Panc1 (cell line): Measurements from ENCODE around the gene PIH1D1. TPM values are rescaled to one million over a fixed set of nuclear protein-coding genes. Genes with fewer than 3 reads are reported as not detected.
A peak's percentile ranks its signal among the peaks of the same experiment; 100 is the strongest.

Source experiments
- ATAC-seq: fragments of 200-7000 bp; cut with Tn5 transposase; 2 replicates; pipeline ENCODE4 v1.9.1; 2020; ENCODE audit warnings: mild to moderate bottlenecking, moderate library complexity
- BruUV-seq: library from RNA; stranded (reverse); fragments of 400-500 nt; replicated peaks from 2 replicates; lab custom pipeline; 2021; lab: Mats Ljungman, UMichigan
- CTCF ChIA-PET: fragments of 300-600 bp; sonication (Branson Sonifier 250); formaldehyde crosslinking; loops from one replicate; lab custom pipeline; 2022; ENCODE audit warnings: antibody characterized with exemption; lab: Charles Lee
- POLR2A ChIA-PET: fragments of 300-600 bp; sonication (Branson Sonifier 250); formaldehyde crosslinking; loops from one replicate; lab custom pipeline; 2022; ENCODE audit warnings: antibody characterized with exemption; lab: Charles Lee
- DNase-seq: peaks from one replicate; pipeline ENCODE4 v3.0.0-alpha.2; 2010; ENCODE audit warnings: low read depth, low spot score
- H3K27ac ChIP-seq: 2 replicates; pipeline ENCODE4 v1.5.1; 2011; ENCODE audit warnings: mild to moderate bottlenecking, low read length, inconsistent platforms
- H3K27me3 ChIP-seq: fragments of 200-500 bp; sonication (Bioruptor generic); 2 replicates; pipeline ENCODE4 v1.6.0; 2014; ENCODE audit warnings: low read length, inconsistent platforms; ENCODE audit not compliant: control insufficient read depth, insufficient read depth
- H3K36me3 ChIP-seq: fragments of 200-500 bp; sonication (Bioruptor generic); 2 replicates; pipeline ENCODE4 v1.5.1; 2014; ENCODE audit warnings: inconsistent platforms, mild to moderate bottlenecking, low read length, moderate library complexity; ENCODE audit not compliant: control insufficient read depth, insufficient read depth
- H3K4me1 ChIP-seq: 2 replicates; pipeline ENCODE4 v1.5.1; 2011; ENCODE audit warnings: inconsistent platforms, mild to moderate bottlenecking, low read length, moderate library complexity; ENCODE audit not compliant: control insufficient read depth, insufficient read depth
- H3K4me3 ChIP-seq, 2 experiments: 2 replicates each; pipeline ENCODE4 v1.5.1; 2011 to 2012; ENCODE audit warnings: low read depth in 2 of 2, low read length in 2 of 2, mild to moderate bottlenecking in 2 of 2, inconsistent platforms in 1 of 2, moderate library complexity in 1 of 2
- H3K9me3 ChIP-seq: fragments of 200-500 bp; sonication (Bioruptor generic); 2 replicates; pipeline ENCODE4 v1.5.1; 2014; ENCODE audit warnings: low read depth, mild to moderate bottlenecking, inconsistent platforms, low read length, moderate library complexity; ENCODE audit not compliant: control insufficient read depth, insufficient read depth
- CTCF ChIP-seq: fragments of 450-650 bp; IDR thresholded peaks from 2 replicates; pipeline ENCODE4 v1.5.1; 2017; ENCODE audit warnings: mild to moderate bottlenecking
- POLR2AphosphoS5 ChIP-seq: IDR thresholded peaks from 2 replicates; pipeline ENCODE4 v1.6.1; 2012; ENCODE audit warnings: mild to moderate bottlenecking, low read depth, low read length, moderate library complexity
- REST ChIP-seq, 2 experiments: IDR thresholded peaks; 2 replicates each; pipeline ENCODE4 v1.6.1; 2011 to 2012; ENCODE audit warnings: low read depth in 2 of 2, control low read depth in 1 of 2, low read length in 1 of 2, mild to moderate bottlenecking in 1 of 2, moderate library complexity in 1 of 2; ENCODE audit not compliant: insufficient read depth in 1 of 2
- SIN3A ChIP-seq: IDR thresholded peaks from 2 replicates; pipeline ENCODE4 v1.6.1; 2012; ENCODE audit warnings: low read depth, mild to moderate bottlenecking, low read length, moderate library complexity, borderline replicate concordance; ENCODE audit not compliant: insufficient read depth
- in situ Hi-C: cut with HindIII; loops from 2 replicates; pipeline ENCODE4 v1.10.0; 2016; ENCODE audit warnings: low sequenced_read_pairs, low pct_unique_long_range_greater_than_20kb
- intact Hi-C: fragments of 100-400 bp; cut with micrococcal nuclease; formaldehyde crosslinking; loops from one replicate; pipeline ENCODE4 v1.10.0; 2022; ENCODE audit not compliant: unreplicated experiment
- total RNA-seq: library from RNA; stranded (reverse); gene quantifications from one replicate; pipeline ENCODE4 v1.2.1, GENCODE V29; 2021; ENCODE audit not compliant: unreplicated experiment

The PIH1D1 gene
- total RNA-seq, 1 experiment from 2014 or later, result 78.5 TPM

GRCh38 chr19:49468746-49469447 lies 17.3 kb upstream of the PIH1D1 start:
- ChIA-PET CTCF (interaction anchor here (0.6 kb wide), 1 partner anchor 38 kb away, joined by 7 read pairs; no protein-coding TSS in a partner anchor), POLR2A (no interaction called here)
- in situ Hi-C loops, result no loop called here
- no TSS peak for BruUV-seq
- no peaks in the 10 kb centered on the region for H3K9me3 ChIP-seq
- H3K27me3 ChIP-seq, result no peaks in the 10 kb centered on the region
- no peaks in the 10 kb centered on the region for H3K4me1 ChIP-seq
- ATAC-seq (0 out of 2 replicates have a peak, but pooled peaks have one; percentile 46), DNase-seq (no peak)
- H3K4me3 ChIP-seq, result no peak overlapping the region
- H3K27ac ChIP-seq, result no peak overlapping the region
- no peaks in the 10 kb centered on the region for H3K36me3 ChIP-seq
- TF ChIP-seq CTCF (no peak), POLR2AphosphoS5 (no peak), SIN3A (no peak), REST (IDR thresholded peaks at IDR 0.05; ENCODE audit: insufficient read depth in 1 of 2, low read depth in 2 of 2, low read length in 1 of 2) (no peak)
- intact Hi-C loops, result no loop called here

DNA sequence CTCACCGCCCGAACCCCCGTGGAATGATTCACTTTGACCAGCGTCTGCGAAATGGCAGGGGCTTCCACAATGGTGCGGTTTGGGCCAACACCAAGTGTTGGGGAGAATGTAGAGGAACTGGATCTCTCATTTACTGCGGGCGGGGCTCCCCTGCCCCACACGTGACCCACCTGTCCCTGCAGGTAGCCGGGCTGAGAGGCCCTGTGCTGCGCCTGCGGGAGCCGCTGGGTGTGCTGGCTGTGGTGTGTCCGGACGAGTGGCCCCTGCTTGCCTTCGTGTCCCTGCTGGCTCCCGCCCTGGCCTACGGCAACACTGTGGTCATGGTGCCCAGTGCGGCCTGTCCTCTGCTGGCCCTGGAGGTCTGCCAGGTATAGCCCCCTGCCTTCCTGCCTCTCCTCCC lies 16.6 kb upstream of the PIH1D1 start:
- no peak overlapping the region for H3K4me3 ChIP-seq
- intact Hi-C loops (no loop called here), in situ Hi-C loops (no loop called here)
- no peak for DNase-seq
- no peak for TF ChIP-seq SIN3A
- no peaks in the 10 kb centered on the region for H3K27me3 ChIP-seq
- H3K9me3 ChIP-seq, result no peaks in the 10 kb centered on the region
- H3K36me3 ChIP-seq, result no peaks in the 10 kb centered on the region
- CTCF ChIA-PET, result no interaction called here
- no TSS peak for BruUV-seq
- H3K27ac ChIP-seq, result no peak overlapping the region
- no peaks in the 10 kb centered on the region for H3K4me1 ChIP-seq
- POLR2A ChIA-PET, result no interaction called here
- no peak for ATAC-seq

DNA sequence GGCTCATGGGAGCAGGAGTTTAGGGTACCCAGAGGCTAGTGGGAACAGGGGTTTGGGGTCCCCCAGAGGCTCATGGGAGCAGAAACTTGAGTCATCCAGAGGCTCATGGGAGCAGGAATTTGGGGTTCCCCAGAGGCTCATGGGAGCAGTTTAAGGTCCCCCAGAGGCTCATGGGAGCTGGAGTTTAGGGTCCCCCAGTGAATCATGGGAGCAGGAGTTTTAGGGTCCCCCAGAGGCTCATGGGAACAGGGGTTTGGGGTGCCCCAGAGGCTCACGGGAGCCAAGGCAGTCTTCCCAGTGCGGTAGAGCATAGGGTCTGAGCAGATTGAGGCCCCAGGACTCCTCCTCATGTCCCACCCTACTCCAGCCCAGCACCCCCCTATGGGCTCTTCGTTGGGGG lies 13.8 kb upstream of the PIH1D1 start:
- no peak for DNase-seq
- ChIA-PET POLR2A (no interaction called here), CTCF (no interaction called here)
- Histone ChIP-seq H3K36me3 (no peaks in the 10 kb centered on the region), H3K27ac (no peak overlapping the region), H3K4me1 (no peaks in the 10 kb centered on the region), H3K9me3 (no peaks in the 10 kb centered on the region), H3K4me3 (no peak overlapping the region), H3K27me3 (no peaks in the 10 kb centered on the region)
- ATAC-seq, result no peak
- intact Hi-C loops, result no loop called here
- no peak for TF ChIP-seq SIN3A
- in situ Hi-C loops, result no loop called here
- no TSS peak for BruUV-seq
